Keratinocyte (primary cell): ENCODE measurements around the gene IQGAP3. TPM values are rescaled to one million over a fixed set of nuclear protein-coding genes. Genes with fewer than 3 reads are reported as not detected.

Source experiments
- DNase-seq: peaks from one replicate; pipeline ENCODE4 v3.0.0-alpha.2; 2011; ENCODE audit warnings: low read depth, missing footprints, low spot score
- FAIRE-seq: peaks from 2 replicates; lab custom pipeline; 2011; peaks lifted over from hg19 to GRCh38; lab: Jason Lieb, UNC
- H2AFZ ChIP-seq: 2 replicates; pipeline ENCODE4 v1.6.0; 2012; ENCODE audit warnings: low read length, control low read depth, inconsistent platforms; ENCODE audit not compliant: control insufficient read depth
- H3K27ac ChIP-seq: 2 replicates; pipeline ENCODE4 v1.5.1; 2011; ENCODE audit warnings: low read length; ENCODE audit not compliant: control insufficient read depth, insufficient read depth
- H3K27me3 ChIP-seq: 3 replicates; pipeline ENCODE4 v1.6.0; 2011; ENCODE audit warnings: low read length; ENCODE audit not compliant: control insufficient read depth, insufficient read depth; ENCODE audit errors: extremely low read depth
- H3K36me3 ChIP-seq, 2 experiments: 2 replicates in 1 of 2; 3 replicates in 1 of 2; pipeline ENCODE4 v1.5.1; 2011; ENCODE audit warnings: low read length in 2 of 2, mild to moderate bottlenecking in 1 of 2; ENCODE audit not compliant: control insufficient read depth in 2 of 2, insufficient read depth in 2 of 2; ENCODE audit errors: extremely low read depth in 1 of 2
- H3K4me1 ChIP-seq: 3 replicates; pipeline ENCODE4 v1.5.1; 2011; ENCODE audit warnings: low read length; ENCODE audit not compliant: control insufficient read depth, insufficient read depth; ENCODE audit errors: extremely low read depth
- H3K4me2 ChIP-seq: 3 replicates; pipeline ENCODE4 v1.6.0; 2011; ENCODE audit warnings: low read depth, low read length; ENCODE audit not compliant: control insufficient read depth, insufficient read depth; ENCODE audit errors: extremely low read depth
- H3K4me3 ChIP-seq, 3 experiments: fragments of 200-600 bp in 1 of 3; sonication (generic) in 1 of 3; 2 replicates in 2 of 3; 3 replicates in 1 of 3; pipeline ENCODE4 v1.5.1; 2011 to 2016; ENCODE audit warnings: low read length in 3 of 3, mild to moderate bottlenecking in 3 of 3, control low read depth in 2 of 3, inconsistent platforms in 1 of 3, low read depth in 1 of 3, mixed read lengths in 1 of 3, mixed run types in 1 of 3, moderate library complexity in 1 of 3; ENCODE audit not compliant: control insufficient read depth in 2 of 3, insufficient read depth in 2 of 3; ENCODE audit errors: extremely low read depth in 1 of 3
- H3K79me2 ChIP-seq: 2 replicates; pipeline ENCODE4 v1.6.0; 2012; ENCODE audit warnings: low read length; ENCODE audit not compliant: control insufficient read depth, insufficient read depth
- H3K9ac ChIP-seq: 3 replicates; pipeline ENCODE4 v1.6.0; 2011; ENCODE audit warnings: low read length; ENCODE audit not compliant: control insufficient read depth, insufficient read depth; ENCODE audit errors: extremely low read depth
- H3K9me1 ChIP-seq: 3 replicates; pipeline ENCODE4 v1.6.0; 2011; ENCODE audit warnings: low read length; ENCODE audit not compliant: control insufficient read depth, insufficient read depth; ENCODE audit errors: extremely low read depth
- H3K9me3 ChIP-seq: 2 replicates; pipeline ENCODE4 v1.5.1; 2012; ENCODE audit warnings: low read depth, low read length; ENCODE audit not compliant: control insufficient read depth
- H4K20me1 ChIP-seq: 3 replicates; pipeline ENCODE4 v1.6.0; 2011; ENCODE audit warnings: low read length; ENCODE audit not compliant: control insufficient read depth, insufficient read depth; ENCODE audit errors: extremely low read depth
- EZH2 ChIP-seq: IDR thresholded peaks from one replicate; pipeline ENCODE4 v1.6.1; 2012; ENCODE audit warnings: inconsistent platforms, mild to moderate bottlenecking, low read length, moderate library complexity
- dilution Hi-C: fragments of 300-500 bp; cut with MboI; formaldehyde crosslinking; loops from one replicate; pipeline ENCODE4 v1.7.0; 2020; ENCODE audit warnings: low sequenced_read_pairs; ENCODE audit not compliant: extremely low pct_ligation_motif_present
- polyA plus RNA-seq, 5 experiments: library from polyadenylated mRNA; depleted of rRNA in 3 of 5; stranded (reverse) in 3 of 5; stranded (forward) in 1 of 5; unstranded in 1 of 5; fragments of >200 nt; gene quantifications; 1 replicate in 1 of 5; 2 replicates in 3 of 5; 3 replicates in 1 of 5; pipeline versions ENCODE4 v1.2.1 to v1.2.3, GENCODE V29; 2011 to 2012; ENCODE audit warnings: missing spikeins in 2 of 5, low read depth in 1 of 5, low replicate concordance in 1 of 5
- TF ChIP-seq, protein P1 (sequence below), 3 experiments: IDR thresholded peaks in 1 of 3; conservative IDR thresholded peaks in 1 of 3; optimal IDR thresholded peaks in 1 of 3; 2 replicates in 2 of 3; 3 replicates in 1 of 3; pipeline versions ENCODE3 to v1.5.1; 2011; ENCODE audit warnings: low read length in 3 of 3, mild to moderate bottlenecking in 3 of 3, moderate library complexity in 2 of 3, control low read depth in 1 of 3, inconsistent platforms in 1 of 3; ENCODE audit not compliant: insufficient read depth in 2 of 3; ENCODE audit errors: extremely low read depth in 1 of 3

Gene IQGAP3
- polyA plus RNA-seq, 1 donor (not counting 4 experiments of a cell fraction or from before 2014, with no cell fraction given), result 5.3 TPM

- H3K27ac ChIP-seq, result no peak overlapping the region
- no peaks in the 10 kb centered on the region for H3K27me3 ChIP-seq
- no peak overlapping the region for H2AFZ ChIP-seq
- H3K79me2 ChIP-seq, result no peaks in the 10 kb centered on the region
- no peak overlapping the region for H3K4me2 ChIP-seq
- no peaks in the 10 kb centered on the region for H3K9me3 ChIP-seq
- H3K4me3 ChIP-seq, result no peak overlapping the region
- no peaks in the 10 kb centered on the region for H3K9me1 ChIP-seq
- FAIRE-seq, result no peak
- dilution Hi-C loops, result no loop called here
- no peaks in the 10 kb centered on the region for H4K20me1 ChIP-seq
- TF ChIP-seq, protein P1, sequence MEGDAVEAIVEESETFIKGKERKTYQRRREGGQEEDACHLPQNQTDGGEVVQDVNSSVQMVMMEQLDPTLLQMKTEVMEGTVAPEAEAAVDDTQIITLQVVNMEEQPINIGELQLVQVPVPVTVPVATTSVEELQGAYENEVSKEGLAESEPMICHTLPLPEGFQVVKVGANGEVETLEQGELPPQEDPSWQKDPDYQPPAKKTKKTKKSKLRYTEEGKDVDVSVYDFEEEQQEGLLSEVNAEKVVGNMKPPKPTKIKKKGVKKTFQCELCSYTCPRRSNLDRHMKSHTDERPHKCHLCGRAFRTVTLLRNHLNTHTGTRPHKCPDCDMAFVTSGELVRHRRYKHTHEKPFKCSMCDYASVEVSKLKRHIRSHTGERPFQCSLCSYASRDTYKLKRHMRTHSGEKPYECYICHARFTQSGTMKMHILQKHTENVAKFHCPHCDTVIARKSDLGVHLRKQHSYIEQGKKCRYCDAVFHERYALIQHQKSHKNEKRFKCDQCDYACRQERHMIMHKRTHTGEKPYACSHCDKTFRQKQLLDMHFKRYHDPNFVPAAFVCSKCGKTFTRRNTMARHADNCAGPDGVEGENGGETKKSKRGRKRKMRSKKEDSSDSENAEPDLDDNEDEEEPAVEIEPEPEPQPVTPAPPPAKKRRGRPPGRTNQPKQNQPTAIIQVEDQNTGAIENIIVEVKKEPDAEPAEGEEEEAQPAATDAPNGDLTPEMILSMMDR (optimal IDR thresholded peaks at IDR 0.05 in 1 of 3, IDR thresholded peaks at IDR 0.05 in 1 of 3, conservative IDR thresholded peaks at IDR 0.05 in 1 of 3; ENCODE audit: extremely low read depth in 1 of 3, insufficient read depth in 2 of 3, low read length in 3 of 3), result no peak
- no peak for TF ChIP-seq EZH2
- H3K4me1 ChIP-seq, result no peaks in the 10 kb centered on the region
- H3K9ac ChIP-seq, result no peak overlapping the region
- no peak for DNase-seq
- H3K36me3 ChIP-seq, result peaks cover 4 to 29% of the 10 kb centered on the region in 2 experiments
Measured at GRCh38 chr1:156546267-156546666, 26.1 kb downstream of the IQGAP3 start.

- no peak overlapping the region for H3K4me3 ChIP-seq
- no peak overlapping the region for H2AFZ ChIP-seq
- no peaks in the 10 kb centered on the region for H3K4me1 ChIP-seq
- no peak for TF ChIP-seq EZH2
- TF ChIP-seq, protein P1 (optimal IDR thresholded peaks at IDR 0.05 in 1 of 3, IDR thresholded peaks at IDR 0.05 in 1 of 3, conservative IDR thresholded peaks at IDR 0.05 in 1 of 3; ENCODE audit: extremely low read depth in 1 of 3, insufficient read depth in 2 of 3, low read length in 3 of 3), result no peak
- H3K27me3 ChIP-seq, result no peaks in the 10 kb centered on the region
- no peak overlapping the region for H3K27ac ChIP-seq
- peaks cover 4 to 21% of the 10 kb centered on the region in 2 experiments for H3K36me3 ChIP-seq
- dilution Hi-C loops, result no loop called here
- no peaks in the 10 kb centered on the region for H3K9me1 ChIP-seq
- no peaks in the 10 kb centered on the region for H3K79me2 ChIP-seq
- H3K9me3 ChIP-seq, result no peaks in the 10 kb centered on the region
- H3K4me2 ChIP-seq, result no peak overlapping the region
- no peak overlapping the region for H3K9ac ChIP-seq
- DNase-seq (no peak), FAIRE-seq (no peak)
- H4K20me1 ChIP-seq, result no peaks in the 10 kb centered on the region
Measured at GRCh38 chr1:156544592-156545102, 27.7 kb downstream of the IQGAP3 start.
